GM21447 (cell line): ENCODE measurements around the gene CHST11.

Source experiments
- ATAC-seq: cut with Tn5 transposase; IDR thresholded peaks from one replicate; pipeline ENCODE4 v1.9.1; 2021; ENCODE audit not compliant: unreplicated experiment

Gene CHST11

DNA sequence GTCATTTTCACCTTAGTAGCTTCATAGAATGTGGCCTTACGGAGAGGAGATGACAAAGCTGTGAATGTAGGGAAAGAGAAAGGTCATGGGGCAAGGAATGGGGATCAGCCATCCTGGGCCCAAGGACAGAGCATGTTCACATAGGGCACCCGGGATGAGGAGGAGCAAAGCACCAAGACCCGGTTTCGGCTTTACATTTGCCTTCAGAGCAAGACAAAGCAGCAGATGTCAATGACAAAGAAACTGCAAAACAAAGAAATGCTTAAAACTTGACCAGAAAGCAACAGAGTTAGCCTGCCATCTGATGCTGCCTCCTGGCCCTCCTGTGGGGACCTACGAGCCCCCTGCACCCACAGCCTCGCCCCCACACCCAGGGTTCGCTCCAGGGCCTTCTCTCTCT is 252.1 kb downstream of the CHST11 start:
- no peak for ATAC-seq

DNA sequence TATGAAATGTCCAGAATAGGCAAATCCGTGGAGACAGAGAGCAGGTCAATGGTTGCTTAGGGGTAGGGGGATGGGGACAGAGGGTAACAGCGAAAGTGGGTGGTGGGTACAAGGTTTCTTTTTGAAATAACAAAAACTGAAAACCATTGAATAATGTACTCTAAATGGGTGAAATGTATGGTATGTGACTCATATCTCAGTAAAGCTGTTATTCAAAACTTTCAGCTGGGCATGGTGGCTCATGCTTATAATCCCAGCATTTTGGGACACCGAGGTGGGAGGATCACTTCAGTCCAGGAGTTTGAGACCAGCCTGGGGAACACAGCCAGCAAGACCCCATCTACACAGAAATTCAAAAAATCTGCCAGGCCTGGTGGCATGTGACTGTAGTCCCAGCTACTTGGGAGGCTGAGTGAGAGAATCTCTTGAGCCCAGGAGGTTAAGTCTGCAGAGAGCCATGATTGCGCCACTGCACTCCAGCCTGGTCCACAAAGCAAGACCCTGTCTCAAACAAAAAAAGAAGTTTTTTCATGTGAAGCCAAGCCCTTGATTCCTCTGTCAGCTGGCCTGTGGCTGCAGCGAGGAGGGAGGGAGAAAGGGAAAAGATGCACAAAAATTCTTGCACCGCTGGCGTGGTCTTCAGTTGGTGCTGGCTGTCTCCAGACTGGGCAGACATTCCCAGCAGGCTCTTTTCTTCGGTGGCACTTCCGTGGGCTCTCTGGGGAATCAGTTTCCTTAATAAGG is 253.1 kb downstream of the CHST11 start:
- no peak for ATAC-seq

DNA sequence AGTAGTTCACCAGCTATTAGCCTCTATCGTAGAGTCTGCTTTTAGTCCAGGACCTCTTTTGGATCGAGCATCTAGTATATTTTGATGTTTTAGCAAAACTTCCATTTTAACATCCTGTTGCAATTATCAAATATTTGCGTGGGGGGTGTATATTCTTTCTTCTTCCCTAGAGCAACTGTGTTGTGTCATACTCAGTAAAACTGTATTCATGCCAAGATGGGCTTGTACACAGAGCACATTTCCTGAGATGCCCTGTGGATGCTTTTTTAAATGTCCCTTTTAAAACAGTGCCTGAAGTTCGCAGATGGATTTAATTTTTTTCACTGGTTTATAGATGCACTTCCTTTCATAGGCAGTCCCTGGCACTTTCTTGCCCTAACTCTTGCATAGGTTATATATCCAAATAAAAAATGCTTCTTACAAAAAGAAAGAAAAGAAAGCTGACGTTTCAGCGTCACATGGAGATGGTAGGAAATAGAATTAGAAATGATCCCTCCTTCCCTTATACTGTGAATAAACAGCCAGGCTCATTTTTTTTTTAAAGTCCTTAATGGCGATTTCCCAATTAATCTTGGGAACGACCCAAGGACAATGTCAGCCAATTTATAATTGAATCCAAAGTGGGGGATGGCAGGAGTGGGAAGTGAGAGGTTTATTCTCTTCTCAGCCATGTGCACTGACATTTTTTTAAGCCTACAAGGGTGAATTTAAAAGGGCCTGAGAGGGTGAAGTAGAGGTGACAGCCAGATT is 254.4 kb downstream of the CHST11 start:
- ATAC-seq, result no peak

DNA sequence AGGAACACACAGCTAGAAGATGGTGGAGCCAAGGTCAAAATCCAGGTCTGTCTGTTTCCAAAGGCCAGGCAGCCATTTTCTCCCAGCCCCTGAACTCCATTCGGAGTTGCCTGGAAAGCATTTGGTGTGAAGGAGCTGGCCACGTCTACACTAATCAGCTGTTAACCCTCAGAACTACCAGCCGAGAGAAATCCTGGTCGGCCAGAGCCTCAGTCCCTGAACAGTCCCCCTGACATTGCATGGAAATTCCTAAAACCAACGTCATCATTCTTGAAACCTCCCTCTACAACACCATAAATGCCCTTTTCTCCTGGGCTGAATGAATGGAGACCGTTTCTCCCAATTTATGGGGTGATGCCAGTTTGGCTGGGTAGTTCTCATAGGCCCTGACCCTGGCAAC is 255.7 kb downstream of the CHST11 start:
- ATAC-seq, result no peak

DNA sequence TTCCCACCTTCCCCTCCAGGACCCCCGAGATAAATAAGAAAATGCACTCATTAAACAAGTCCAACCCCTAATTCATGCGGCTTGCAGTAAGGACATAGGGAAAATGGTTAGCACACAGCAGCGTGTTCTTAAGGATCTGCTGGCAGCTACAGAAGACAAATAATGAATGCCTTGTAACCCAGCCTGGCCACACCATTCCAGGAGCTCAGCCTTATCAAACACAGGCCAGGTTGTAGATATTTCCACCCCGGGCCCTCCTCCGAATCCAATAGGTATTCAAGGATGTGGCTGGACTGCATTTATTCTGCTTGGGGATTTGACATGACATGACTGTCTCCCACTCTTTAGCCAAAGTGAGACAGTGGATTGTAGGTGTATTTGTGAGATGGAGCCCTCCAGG is 256.2 kb downstream of the CHST11 start:
- ATAC-seq, result no peak

DNA sequence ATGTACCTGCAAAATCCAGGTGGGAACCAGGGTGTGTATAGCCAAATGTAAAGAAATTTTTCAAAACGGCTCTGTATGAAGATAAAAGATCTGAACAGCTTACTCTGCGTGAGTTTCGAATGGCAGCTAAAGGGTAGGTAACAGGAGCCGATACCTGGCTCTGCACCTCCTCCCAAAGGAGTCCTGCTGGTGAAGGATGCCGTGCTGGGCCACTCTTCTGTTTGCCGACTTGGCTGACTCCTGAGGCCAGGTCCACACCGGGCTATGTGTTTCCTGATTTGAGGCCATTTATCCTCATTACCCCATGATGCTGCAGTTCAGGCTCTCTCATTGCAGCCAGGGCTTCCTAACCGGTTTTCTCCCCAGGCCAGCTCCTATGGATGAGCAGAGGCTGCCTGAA is 256.7 kb downstream of the CHST11 start:
- ATAC-seq, result no peak

DNA sequence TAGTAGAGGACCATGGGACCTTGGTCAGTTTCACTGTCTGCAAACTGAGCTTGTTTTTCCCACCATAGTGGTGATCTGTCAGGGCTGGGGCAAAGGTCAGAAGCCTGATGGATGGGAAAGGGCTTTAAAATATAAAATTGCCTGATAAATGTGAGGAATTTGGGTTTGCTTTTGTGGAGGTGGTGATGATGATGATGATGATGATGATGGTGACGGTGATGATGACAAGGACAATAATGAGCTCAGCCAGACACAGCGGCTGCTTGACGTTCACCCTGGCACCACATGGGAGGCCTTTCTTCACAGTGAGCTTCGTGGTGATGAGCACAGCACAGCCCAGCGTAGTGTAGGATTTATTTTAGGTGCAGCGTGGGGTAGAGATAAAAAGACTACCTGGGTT is 257.6 kb downstream of the CHST11 start:
- no peak for ATAC-seq

DNA sequence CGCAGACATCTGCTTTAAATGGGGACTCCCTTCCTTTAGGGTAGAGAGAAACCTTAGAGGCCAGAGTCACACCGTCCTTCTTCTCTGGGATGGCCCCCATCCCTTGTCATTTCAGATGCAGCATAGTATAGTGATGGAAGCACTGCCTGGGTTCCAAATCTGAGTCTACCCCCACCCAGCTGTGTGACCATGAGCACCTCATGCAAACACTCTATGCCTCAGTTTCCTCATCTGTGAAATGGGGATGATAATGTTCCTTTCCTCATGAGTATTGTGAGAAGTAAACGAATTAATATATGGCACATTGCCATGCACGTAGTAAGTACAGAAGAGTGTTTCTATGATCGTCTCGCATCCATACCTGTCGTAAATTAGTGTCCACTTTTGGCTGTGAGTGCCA is 259.4 kb downstream of the CHST11 start:
- no peak for ATAC-seq

DNA sequence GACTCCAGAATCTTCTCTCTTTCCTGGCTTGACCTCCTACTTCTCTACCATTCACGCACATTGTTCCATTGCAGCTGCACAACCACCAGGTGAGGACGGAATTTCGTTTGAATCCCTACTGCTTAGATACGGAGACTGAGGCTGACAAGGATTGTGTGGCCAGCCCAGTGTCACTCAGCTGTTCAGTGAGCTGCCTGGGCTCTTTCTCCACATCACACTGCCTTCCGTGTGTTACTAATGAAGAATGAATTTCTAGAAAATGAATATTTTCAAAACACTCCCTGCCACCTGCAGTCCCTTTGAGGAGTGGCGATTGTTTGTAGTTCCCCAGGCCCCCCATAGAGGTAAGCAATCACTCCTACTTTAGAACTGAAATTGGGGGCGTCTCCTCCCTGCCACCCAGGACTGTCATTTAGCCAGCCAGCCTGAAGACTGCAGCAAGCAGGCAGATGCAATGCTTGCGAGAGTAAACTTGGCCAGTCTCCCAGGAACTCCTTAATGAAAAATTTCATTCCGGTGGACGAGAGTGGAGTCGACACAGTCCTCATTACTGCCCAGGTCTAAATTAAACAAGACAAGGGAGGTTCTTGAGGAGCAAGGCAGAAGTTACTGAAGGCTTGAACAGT is 261.7 kb downstream of the CHST11 start:
- no peak for ATAC-seq

DNA sequence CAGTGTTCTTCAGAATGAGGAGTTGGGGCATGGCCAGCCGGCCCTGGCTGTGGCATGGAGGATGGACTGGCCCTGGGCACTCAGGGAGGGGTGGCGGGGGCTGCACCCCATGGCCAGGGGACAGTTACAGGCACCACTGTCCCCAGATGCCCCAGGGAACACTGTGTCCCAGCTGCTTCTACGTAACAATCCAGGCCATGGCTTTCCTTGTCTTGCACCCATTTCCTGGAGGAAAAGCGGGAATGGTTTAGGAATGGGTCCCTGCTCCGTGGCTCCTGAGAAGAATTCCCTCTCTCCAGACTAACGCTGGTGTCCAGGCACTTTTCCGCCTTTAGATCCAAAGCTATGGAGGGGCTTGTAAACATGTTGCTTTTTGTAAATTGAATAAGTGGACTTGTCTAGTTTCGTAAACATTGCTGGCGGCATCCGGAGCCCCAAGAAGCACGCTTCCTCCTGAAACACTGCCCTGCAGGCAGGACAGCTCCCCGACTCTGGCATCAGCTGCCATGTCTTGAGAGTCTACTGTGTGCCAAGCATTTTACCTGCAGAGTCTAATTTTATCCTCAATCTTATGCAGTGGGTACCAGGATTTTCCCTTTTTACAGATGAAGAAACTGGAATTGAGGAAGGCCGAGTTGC is 263.1 kb downstream of the CHST11 start:
- peak; percentile 31 for ATAC-seq

DNA sequence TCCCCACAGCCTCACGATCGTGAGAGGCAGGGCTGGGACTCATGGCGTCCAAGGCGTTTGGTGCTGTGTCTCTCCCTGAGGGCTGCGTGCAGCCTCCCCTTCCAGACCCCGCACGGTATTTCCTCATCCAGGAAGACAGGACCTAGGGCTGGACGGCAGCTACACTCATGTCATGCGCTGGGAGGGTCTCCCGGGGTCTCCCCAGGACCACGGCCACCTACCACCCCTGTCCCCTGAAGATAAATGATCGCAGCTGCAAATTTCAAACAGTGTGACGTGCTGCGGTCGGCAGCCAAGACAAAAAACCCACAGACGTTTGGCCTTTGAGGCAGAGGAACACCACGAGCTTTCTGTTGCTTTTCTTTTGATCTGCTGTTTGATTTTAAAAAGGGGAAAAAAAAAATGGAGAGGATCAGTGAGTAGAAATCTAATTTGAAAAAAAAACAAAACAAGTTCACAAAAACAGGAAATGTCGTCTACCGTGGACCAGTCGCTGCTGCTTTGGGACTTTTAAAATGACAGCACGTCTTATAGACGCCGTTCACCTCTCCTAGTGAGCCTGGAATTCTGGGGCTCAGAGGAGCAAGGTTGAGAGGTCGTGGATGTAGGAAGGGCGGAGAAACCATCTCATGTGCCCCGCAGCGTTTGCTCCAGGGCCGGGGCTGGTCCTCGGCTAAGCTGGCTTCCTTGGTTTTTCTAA is 263.7 kb downstream of the CHST11 start:
- ATAC-seq, result peak; percentile 44

DNA sequence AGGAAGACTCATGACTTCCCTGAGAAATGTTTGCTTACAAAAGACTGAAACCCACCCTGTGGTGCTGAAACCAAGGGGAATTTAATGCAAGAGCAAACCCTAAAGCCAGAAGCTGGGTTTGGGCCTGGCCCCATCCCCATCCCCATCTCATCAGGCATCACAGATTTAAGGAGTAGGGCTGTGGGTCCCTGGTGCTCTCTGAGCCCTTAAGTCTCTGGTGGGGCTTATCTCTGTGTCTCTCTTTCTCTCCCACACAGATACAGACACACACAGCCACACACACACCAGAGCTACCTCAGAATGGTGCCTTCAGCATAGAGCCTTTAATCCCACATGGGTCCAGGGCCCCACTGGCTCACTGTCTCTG is 264.3 kb downstream of the CHST11 start:
- ATAC-seq, result no peak

DNA sequence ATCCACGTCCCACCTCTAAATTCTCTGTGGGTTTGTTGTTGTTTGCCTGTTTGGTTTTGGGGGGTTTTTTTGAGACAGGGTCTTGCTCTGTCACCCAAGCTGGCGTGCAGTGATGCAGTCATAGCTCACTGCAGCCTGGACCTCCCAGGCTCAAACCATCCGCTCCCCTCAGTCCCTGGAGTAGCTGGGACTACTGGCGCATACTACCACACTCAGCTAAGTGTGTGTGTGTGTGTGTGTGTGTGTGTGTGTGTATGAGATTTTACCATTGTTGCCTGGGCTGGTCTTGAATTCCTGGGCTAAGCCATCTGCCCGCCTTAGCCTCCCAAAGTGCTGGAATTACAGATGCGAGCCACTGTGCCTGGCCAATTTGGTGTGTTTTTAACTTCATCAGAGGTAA is 265.2 kb downstream of the CHST11 start:
- ATAC-seq, result no peak

DNA sequence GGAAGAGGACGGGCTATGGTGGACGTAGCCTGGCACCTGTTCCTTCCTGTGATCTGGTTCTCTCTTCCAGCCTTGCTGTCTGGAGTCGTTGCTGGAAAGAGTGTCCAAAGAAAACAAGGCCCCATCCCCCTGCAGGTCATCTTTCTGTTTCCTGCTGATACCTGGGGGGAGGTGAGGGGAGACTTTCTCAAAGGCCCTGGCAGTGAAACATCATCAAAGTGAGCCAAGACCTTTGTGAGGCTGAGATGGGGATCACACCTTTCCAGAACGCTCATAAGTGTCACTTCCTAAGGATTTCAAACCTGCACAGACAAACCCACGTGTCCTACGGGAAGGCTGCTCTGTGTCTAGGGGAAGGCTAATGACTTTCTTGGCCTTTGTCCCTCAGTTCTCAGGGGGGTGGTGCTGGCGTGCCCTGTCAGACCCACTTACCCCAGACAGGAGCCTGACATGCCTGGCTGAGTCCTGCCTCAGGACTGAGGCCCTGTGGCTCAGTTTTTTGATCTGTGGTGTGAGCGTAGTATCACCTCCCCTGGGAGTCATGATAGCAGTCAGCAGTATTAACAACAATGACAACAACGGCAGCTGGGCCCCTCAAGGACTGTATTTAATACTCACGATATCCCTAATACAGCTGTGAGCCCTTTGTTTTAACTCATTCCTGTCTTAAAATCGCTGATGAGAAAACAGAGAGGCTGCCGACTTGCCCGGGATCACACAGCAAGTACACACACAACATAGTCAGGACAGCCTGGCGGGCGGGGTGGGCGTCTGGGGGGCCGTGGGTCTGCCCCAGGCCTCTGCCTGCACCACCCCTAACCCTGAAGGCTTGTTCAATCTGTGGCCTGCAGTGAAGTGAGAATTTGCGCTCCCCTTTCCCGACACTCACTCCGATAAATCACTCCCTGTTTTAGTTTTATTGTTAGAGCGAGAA is 266.1 kb downstream of the CHST11 start:
- peak; percentile 44 for ATAC-seq

DNA sequence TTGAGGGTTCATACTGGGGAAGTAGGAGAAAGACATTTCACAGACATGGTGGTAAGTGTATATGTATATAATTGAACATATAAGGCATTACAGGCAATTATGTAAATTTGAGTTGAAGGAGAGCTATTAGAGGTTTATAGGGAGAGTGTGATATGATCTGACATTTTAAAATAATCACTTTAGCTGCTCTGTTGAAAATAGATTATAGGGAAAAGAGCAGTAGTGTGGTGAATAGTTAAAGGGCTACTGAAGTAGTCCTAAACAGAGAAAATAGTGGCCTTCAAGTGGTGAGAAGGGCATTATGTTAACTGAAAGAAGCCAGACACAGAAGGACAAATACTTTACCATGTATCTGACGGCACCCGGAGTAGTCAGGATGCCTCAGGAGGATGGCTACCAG is 267.1 kb downstream of the CHST11 start:
- no peak for ATAC-seq

DNA sequence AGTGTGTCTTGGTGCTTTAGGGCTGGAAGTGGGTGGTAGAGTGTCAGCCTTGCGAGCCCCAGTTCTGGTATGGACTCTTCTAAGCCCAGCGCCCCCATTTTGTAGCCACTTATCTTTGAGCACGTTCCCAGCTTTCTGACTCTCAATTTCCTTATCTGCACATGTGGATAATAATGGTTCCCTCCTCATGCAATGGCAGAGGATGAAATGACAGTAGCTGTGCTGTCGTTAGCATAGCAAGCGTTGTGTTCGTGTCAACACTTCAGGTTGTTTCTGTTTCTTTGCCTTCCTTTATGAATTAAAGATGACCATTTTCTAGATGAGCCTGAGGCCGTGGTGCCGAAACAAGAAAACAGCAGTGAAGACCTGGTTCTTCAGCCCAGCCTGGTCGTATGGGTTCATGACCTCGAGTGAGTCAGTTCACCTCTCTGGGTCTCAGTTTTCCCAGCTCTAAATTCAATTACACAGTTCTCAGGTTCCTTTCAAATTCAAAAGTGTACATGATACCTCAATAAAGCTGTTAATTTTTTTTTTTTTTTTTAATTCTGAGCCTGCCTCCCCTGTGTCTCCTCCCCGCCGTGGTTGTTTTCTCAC is 268.3 kb downstream of the CHST11 start:
- no peak for ATAC-seq

DNA sequence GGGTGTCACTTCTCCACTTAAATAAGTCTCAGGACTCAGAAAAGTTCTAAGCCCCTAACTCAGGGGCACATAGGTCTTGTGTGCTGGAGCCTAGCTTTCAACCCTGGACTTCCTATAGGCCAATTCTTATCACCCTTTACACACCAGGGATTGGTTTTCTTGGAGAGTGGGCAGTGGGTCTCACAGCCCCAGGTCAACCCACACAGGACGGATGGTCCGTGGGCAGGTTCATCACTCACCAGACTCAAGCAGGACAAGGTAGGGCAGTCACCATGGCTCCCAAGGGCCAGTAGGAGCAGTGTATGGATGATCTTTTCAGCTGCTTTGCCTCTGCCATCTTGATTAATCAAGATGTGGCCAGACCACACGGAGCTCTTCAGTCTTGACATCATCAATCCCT is 268.9 kb downstream of the CHST11 start:
- ATAC-seq, result no peak

DNA sequence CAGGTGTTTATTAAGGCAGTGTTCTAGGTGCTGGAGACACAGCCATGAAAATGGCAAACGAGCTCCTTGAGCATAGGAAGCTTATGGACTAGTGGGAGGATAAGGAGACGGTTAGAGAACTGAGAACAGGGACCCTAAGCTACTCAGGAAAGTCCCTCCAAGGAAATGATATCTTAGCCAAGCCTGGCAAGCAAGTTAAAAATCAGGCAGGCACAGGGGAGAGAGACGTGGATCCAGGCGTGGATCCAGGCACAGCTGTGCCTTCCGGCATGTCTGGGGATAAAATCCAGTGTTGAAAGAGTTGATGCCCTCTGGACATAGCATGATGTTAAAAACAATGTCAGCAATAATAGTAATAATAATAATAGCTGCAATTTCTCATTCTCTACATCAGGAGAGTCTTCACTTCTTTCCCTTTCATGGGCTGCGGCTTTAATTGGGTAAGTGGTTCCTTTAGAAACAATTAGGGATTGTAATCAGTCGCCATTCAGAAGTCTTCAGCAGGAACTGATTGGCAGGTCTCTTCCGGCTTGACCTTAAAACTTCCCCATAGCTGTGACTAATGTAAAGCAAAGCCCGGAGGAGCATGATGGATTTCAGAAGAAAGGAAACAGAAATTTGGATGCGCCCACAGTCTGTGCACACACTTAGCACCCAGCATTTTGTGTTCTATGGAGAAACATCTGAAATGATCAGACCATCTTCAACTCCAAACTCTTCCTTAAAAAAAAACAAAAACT is 271.1 kb downstream of the CHST11 start:
- ATAC-seq, result no peak

DNA sequence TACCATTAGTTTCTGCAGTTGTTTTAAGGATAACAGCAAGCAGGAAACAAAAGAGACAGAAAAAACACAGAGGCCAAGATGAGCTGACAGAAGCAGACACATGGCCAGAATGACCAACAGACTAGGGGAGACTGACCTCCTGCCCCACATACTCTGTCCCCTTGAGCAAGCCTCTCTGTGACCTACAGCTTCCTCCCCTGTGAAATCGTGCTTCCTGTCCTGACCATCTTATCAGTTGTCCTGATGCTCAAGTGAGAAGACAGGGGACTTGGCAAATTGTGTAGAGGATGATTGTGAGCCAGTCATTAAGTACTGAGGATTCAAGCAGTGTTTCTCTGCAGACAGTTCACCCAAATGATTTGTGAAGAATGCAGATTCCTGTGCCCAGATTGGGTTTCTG is 272.3 kb downstream of the CHST11 start:
- no peak for ATAC-seq
